ENCODE results near the gene COL4A3. TPM values are rescaled to one million over a fixed set of nuclear protein-coding genes. Genes with fewer than 3 reads are reported as not detected.

COL4A3 gene
- total RNA-seq, 1 experiment from 2014 or later: 17.6 TPM

DNA sequence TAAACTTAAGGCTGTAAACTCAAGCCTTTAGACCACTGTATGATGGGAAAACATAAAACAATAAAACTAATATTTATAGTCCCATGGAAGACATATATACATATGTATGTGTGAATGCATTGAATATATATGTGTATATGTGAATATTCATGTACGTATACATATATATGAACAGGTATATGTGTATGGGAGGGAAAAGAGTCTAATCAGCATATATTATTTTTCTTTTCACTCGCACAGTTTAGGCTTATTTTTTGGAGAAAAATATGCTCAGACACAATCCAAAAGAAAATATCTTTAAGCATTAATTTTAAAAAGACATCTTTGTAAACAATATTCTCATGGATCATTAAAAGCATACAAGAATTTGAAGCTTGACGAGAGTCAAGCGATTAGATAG is 23.1 kb upstream of the COL4A3 start:
- no TSS peak for BruUV-seq (replicated peaks)
- intact Hi-C loops (cut with micrococcal nuclease; ENCODE audit: unreplicated experiment): no loop called here
- no peaks in the 10 kb centered on the region for H3K36me3 Mint-ChIP-seq (ENCODE audit: insufficient read depth, unreplicated experiment)
- CTCF ChIA-PET: no interaction called here
- H3K4me1 Mint-ChIP-seq (ENCODE audit: low read depth, unreplicated experiment): no peaks in the 10 kb centered on the region
- no peak overlapping the region for H3K4me3 Mint-ChIP-seq (ENCODE audit: low read depth, unreplicated experiment)
- H3K27ac Mint-ChIP-seq (ENCODE audit: unreplicated experiment): no peak overlapping the region
- DNase-seq: no peak
- TF ChIP-seq, protein P1, sequence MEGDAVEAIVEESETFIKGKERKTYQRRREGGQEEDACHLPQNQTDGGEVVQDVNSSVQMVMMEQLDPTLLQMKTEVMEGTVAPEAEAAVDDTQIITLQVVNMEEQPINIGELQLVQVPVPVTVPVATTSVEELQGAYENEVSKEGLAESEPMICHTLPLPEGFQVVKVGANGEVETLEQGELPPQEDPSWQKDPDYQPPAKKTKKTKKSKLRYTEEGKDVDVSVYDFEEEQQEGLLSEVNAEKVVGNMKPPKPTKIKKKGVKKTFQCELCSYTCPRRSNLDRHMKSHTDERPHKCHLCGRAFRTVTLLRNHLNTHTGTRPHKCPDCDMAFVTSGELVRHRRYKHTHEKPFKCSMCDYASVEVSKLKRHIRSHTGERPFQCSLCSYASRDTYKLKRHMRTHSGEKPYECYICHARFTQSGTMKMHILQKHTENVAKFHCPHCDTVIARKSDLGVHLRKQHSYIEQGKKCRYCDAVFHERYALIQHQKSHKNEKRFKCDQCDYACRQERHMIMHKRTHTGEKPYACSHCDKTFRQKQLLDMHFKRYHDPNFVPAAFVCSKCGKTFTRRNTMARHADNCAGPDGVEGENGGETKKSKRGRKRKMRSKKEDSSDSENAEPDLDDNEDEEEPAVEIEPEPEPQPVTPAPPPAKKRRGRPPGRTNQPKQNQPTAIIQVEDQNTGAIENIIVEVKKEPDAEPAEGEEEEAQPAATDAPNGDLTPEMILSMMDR (IDR thresholded peaks at IDR 0.05; ENCODE audit: unreplicated experiment): no peak
- no peaks in the 10 kb centered on the region for H3K9me3 Mint-ChIP-seq (ENCODE audit: low read depth, unreplicated experiment)
- no peaks in the 10 kb centered on the region for H3K27me3 Mint-ChIP-seq (ENCODE audit: unreplicated experiment)

DNA sequence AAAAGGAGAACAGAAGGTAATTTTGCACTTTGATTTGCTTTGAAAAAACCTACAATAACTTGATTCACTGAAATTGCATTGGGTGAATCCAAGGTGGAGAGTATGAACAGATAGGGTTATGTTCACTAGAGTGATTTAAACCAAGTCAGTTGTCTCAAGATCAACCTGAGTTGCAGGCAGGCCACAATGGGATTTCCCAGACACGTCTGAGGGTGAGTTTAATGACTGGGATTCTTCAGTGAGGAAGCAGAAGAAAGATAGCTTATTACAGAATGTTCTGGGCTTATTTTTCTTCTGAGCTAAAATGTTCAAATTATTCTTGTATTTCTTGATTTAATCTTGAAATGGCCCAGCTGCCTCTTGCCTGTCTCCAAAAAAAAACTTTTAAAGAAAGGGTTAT is 20.5 kb upstream of the COL4A3 start:
- intact Hi-C loops (cut with micrococcal nuclease; ENCODE audit: unreplicated experiment): no loop called here
- Mint-ChIP-seq H3K27ac (ENCODE audit: unreplicated experiment) (no peak overlapping the region), H3K4me3 (ENCODE audit: low read depth, unreplicated experiment) (no peak overlapping the region), H3K4me1 (ENCODE audit: low read depth, unreplicated experiment) (no peaks in the 10 kb centered on the region), H3K27me3 (ENCODE audit: unreplicated experiment) (no peaks in the 10 kb centered on the region), H3K9me3 (ENCODE audit: low read depth, unreplicated experiment) (no peaks in the 10 kb centered on the region), H3K36me3 (ENCODE audit: insufficient read depth, unreplicated experiment) (no peaks in the 10 kb centered on the region)
- CTCF ChIA-PET: no interaction called here
- BruUV-seq (replicated peaks): no TSS peak
- no peak for DNase-seq
- TF ChIP-seq, protein P1 (IDR thresholded peaks at IDR 0.05; ENCODE audit: unreplicated experiment): no peak

DNA sequence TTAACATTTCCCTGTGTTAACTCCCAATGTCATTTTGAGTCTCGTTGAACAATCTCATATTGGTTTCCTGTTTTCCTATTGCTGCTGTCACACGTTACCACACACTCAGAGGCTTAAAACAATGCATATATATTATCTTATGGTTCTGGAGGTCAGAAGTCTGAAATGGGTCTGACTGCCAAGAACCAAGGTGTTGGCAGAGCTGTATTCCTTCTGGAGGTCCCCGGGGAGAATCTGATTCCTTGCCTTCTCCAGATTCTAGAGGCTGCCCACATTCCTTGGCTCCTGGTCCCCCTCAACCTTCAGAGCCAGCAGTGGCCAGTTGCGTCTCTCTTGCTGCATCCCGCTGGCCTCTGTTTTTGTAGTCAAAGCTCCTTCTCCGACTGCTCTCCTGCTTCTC is 18.0 kb upstream of the COL4A3 start:
- Mint-ChIP-seq H3K27ac (ENCODE audit: unreplicated experiment) (no peak overlapping the region), H3K27me3 (ENCODE audit: unreplicated experiment) (no peaks in the 10 kb centered on the region), H3K4me1 (ENCODE audit: low read depth, unreplicated experiment) (peaks cover 9% of the 10 kb centered on the region), H3K9me3 (ENCODE audit: low read depth, unreplicated experiment) (no peaks in the 10 kb centered on the region), H3K36me3 (ENCODE audit: insufficient read depth, unreplicated experiment) (no peaks in the 10 kb centered on the region), H3K4me3 (ENCODE audit: low read depth, unreplicated experiment) (no peak overlapping the region)
- no TSS peak for BruUV-seq (replicated peaks)
- DNase-seq: no peak
- TF ChIP-seq, protein P1 (IDR thresholded peaks at IDR 0.05; ENCODE audit: unreplicated experiment): no peak
- CTCF ChIA-PET: no interaction called here
- intact Hi-C loops (cut with micrococcal nuclease; ENCODE audit: unreplicated experiment): no loop called here

DNA sequence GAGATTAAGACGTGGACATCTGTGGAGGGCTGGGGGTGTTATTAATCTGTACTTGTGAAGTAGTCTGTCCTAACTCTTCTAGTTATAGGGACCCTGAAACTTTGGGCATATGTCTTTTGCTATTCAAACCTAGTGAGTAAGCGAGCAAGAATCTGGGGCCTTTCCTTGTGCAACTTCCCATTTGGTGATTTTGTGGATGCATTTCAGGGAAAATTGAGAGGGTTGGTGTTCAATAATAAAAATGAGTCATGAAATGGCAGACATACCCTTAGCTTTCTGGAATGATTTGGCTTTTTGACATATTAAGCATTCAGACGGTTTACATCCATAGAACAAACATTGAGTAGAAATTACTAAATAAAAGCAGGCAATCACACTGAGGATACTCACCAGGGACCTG is 17.4 kb upstream of the COL4A3 start:
- Mint-ChIP-seq H3K4me3 (ENCODE audit: low read depth, unreplicated experiment) (no peak overlapping the region), H3K36me3 (ENCODE audit: insufficient read depth, unreplicated experiment) (no peaks in the 10 kb centered on the region), H3K9me3 (ENCODE audit: low read depth, unreplicated experiment) (no peaks in the 10 kb centered on the region), H3K27ac (ENCODE audit: unreplicated experiment) (no peak overlapping the region), H3K4me1 (ENCODE audit: low read depth, unreplicated experiment) (peaks cover 9% of the 10 kb centered on the region), H3K27me3 (ENCODE audit: unreplicated experiment) (no peaks in the 10 kb centered on the region)
- CTCF ChIA-PET: no interaction called here
- intact Hi-C loops (cut with micrococcal nuclease; ENCODE audit: unreplicated experiment): no loop called here
- no TSS peak for BruUV-seq (replicated peaks)
- TF ChIP-seq, protein P1 (IDR thresholded peaks at IDR 0.05; ENCODE audit: unreplicated experiment): no peak
- no peak for DNase-seq

DNA sequence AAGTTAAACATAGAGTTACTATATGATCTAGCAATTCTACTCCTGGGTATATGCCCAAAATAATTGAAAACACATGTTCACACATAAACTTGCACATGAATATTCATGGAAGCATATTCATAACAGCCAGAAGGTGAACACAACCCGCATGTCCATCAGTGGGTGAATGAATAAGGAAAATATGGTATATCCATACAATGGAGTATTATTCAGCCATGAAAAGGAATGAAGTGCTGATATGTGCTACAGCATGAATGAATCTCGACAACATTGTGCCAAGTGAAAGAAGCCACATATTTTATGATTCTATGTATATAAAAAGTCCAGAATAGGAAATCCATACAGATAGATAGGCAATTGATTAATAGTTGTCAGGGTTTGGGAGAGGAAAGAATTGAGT is 16.3 kb upstream of the COL4A3 start:
- H3K27ac Mint-ChIP-seq (ENCODE audit: unreplicated experiment): no peak overlapping the region
- no peaks in the 10 kb centered on the region for H3K27me3 Mint-ChIP-seq (ENCODE audit: unreplicated experiment)
- no peaks in the 10 kb centered on the region for H3K36me3 Mint-ChIP-seq (ENCODE audit: insufficient read depth, unreplicated experiment)
- intact Hi-C loops (cut with micrococcal nuclease; ENCODE audit: unreplicated experiment): no loop called here
- TF ChIP-seq, protein P1 (IDR thresholded peaks at IDR 0.05; ENCODE audit: unreplicated experiment): no peak
- no peak for DNase-seq
- no peak overlapping the region for H3K4me3 Mint-ChIP-seq (ENCODE audit: low read depth, unreplicated experiment)
- BruUV-seq (replicated peaks): no TSS peak
- CTCF ChIA-PET: no interaction called here
- H3K4me1 Mint-ChIP-seq (ENCODE audit: low read depth, unreplicated experiment): peaks cover 18% of the 10 kb centered on the region
- H3K9me3 Mint-ChIP-seq (ENCODE audit: low read depth, unreplicated experiment): no peaks in the 10 kb centered on the region
